ENCODE measurements around the gene NTRK3.

Gene NTRK3

GRCh38 chr15:87826119-87826747 is 430.3 kb downstream of the NTRK3 start:
- Mint-ChIP-seq H3K27ac (no peak overlapping the region), H3K36me3 (no peaks in the 10 kb centered on the region), H3K9me3 (no peaks in the 10 kb centered on the region), H3K27me3 (no peaks in the 10 kb centered on the region), H3K4me3 (no peak overlapping the region), H3K4me1 (no peaks in the 10 kb centered on the region)

- no peak overlapping the region for H3K27ac Mint-ChIP-seq
- H3K27me3 Mint-ChIP-seq, result no peaks in the 10 kb centered on the region
- no peak overlapping the region for H3K4me3 Mint-ChIP-seq
- no peaks in the 10 kb centered on the region for H3K36me3 Mint-ChIP-seq
- H3K9me3 Mint-ChIP-seq, result no peaks in the 10 kb centered on the region
- no peaks in the 10 kb centered on the region for H3K4me1 Mint-ChIP-seq
Observed at GRCh38 chr15:87818756-87819155, 437.8 kb downstream of the NTRK3 start.

- Mint-ChIP-seq H3K4me1 (no peaks in the 10 kb centered on the region), H3K9me3 (no peaks in the 10 kb centered on the region), H3K4me3 (no peak overlapping the region), H3K27me3 (no peaks in the 10 kb centered on the region), H3K27ac (no peak overlapping the region), H3K36me3 (no peaks in the 10 kb centered on the region)
Observed at GRCh38 chr15:87817553-87817952, 439.0 kb downstream of the NTRK3 start.

- Mint-ChIP-seq H3K4me3 (no peak overlapping the region), H3K4me1 (no peaks in the 10 kb centered on the region), H3K27me3 (no peaks in the 10 kb centered on the region), H3K36me3 (no peaks in the 10 kb centered on the region), H3K27ac (no peak overlapping the region), H3K9me3 (no peaks in the 10 kb centered on the region)
Observed at GRCh38 chr15:87816811-87817210, 439.7 kb downstream of the NTRK3 start.

- Mint-ChIP-seq H3K4me3 (no peak overlapping the region), H3K4me1 (no peaks in the 10 kb centered on the region)
Observed at GRCh38 chr15:87816016-87816415, 440.5 kb downstream of the NTRK3 start.

More at GRCh38 chr15:87816016-87816415, 440.5 kb downstream of the NTRK3 start:
- Mint-ChIP-seq H3K9me3 (no peaks in the 10 kb centered on the region), H3K27ac (no peak overlapping the region), H3K36me3 (no peaks in the 10 kb centered on the region), H3K27me3 (no peaks in the 10 kb centered on the region)
